ENCODE data around the gene KMT2B.

The KMT2B gene

DNA sequence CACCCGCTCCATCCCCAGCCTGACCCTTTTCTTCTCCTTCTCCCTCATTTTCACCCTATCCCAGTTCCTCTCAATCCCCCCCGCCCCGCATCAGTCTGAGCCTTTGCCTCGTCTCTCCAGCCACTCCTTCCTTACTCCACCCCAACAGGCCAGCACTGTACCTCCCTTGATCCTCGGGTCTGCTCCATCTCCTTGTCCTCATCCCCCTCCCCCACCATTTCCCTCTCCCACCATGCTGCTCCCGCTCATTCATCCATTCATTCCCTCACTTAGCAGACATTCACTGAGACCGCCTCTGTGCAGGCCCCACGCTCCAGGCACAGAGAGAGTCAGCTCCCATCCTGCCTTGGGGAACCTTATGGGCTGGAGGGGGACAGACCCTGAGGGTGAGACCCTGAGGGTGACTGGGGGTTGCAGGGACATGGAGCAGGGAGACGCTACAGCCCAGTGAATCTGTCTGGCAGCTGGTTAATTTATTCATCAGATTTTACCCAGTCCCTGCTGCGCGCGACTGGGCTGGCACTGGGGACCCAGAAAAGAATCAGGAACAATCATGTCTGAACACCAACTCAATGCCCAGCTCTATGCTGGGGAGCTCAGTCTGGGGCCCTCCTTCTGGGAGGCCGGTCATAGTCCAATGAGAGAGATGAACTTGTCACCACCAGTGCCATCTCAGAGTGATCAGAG, 58.4 kb downstream of the KMT2B start:
- DNase-seq (ENCODE audit: low read depth in 1 of 2, low spot score in 1 of 2) = no peak

DNA sequence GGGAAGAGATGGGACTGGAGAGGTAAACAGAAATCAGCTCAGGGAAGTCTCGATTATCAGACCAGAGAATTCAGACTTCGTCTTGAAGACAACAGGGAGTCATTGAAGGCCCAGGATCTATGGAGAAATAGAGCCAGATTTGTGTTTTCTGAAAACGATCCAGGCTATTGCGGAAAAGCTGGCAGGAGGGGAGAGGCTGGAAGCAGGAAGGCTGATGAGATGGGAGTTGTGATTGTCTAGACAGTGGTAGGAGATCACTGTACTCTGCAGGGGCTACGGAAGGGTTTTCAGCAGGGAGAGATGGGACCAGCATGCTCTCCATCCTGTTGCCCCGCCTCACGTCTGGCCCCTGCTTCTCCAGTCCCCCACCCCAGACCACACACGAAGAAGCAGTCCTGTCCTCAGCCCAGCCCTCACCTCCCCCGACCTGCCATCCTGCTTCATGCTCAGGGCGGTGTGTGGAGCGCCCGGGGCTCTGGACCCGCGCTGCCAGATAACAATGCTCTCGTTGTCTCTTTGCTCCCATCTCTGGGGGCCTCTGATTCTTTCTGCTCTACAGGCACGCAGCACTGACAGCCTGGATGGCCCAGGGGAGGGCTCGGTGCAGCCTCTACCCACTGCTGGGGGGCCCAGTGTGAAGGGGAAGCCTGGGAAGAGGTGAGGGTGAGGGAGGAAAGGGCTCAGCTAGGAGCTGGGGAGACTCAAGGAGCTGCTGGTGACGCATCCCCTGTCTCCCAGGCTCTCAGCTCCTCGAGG, 59.5 kb downstream of the KMT2B start:
- DNase-seq (ENCODE audit: low read depth in 1 of 2, low spot score in 1 of 2) = no peak

DNA sequence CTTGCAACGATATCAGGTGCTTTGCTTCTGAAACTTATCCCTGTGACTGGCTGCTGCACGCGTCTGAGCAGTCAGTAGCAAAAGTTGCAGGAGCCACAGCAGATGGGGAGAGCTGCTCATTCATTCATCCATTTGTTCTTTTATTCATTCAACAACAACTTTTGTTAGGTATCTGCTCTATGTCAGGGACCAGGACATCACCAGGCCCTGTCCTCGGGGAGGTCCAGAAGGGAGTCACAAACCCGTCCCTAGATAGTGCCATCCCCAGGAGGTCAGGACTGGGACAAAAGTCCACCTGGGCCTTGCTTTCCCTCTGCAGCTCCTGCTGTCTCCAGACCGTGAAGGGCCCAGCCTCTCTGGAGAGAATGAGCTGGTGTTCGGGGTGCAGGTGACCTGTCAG, 60.2 kb downstream of the KMT2B start:
- DNase-seq (ENCODE audit: low read depth in 1 of 2, low spot score in 1 of 2) = no peak

DNA sequence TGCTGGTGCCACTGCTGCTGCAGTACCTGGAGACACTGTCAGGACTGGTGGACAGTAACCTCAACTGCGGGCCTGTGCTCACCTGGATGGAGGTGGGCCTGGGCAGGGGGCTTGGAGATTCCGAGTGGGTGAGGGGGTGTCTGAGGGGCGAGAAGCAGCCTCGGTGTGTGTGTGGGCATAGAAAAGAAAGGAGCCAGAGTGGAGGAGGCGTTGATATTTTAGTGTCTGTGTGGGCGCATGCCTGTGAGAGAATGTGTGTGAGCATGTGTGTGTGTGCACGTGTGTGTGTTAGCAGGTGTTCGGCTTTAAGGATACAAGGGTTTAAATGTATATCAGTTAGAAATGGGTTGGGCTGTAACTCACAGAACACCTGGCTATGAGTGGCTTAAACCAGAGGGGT, 61.2 kb downstream of the KMT2B start:
- DNase-seq (ENCODE audit: low read depth in 1 of 2, low spot score in 1 of 2) = no peak

DNA sequence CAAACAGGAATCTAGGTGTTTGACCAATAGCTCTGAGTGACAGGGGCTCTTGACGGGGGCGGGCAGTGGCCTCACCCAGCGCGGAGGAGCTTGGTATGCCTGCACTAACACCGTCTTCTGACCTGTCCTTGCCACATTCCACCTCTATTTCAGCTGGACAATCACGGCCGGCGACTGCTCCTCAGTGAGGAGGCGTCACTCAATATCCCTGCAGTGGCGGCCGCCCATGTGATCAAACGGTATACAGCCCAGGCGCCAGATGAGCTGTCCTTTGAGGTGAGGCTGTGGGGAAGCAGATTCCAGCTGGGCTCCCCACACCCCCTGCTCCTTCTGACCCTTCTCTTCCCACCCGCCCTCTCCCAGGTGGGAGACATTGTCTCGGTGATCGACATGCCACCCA, 62.3 kb downstream of the KMT2B start:
- DNase-seq (ENCODE audit: low read depth in 1 of 2, low spot score in 1 of 2) = no peak

DNA sequence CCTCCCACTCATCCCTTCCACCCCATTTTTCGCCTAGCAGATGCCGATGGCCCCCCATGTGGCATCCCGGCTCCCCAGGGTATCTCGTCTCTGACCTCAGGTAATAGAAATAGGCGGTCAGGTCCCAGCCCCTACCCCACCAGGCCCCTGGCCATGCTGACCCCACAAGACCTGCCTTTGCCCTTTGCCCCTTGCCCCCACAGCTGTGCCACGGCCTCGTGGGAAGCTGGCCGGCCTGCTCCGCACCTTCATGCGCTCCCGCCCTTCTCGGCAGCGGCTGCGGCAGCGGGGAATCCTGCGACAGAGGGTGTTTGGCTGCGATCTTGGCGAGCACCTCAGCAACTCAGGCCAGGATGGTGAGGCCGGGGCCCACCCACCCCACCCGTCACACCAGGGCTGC, 62.9 kb downstream of the KMT2B start:
- no peak for DNase-seq (ENCODE audit: low read depth in 1 of 2, low spot score in 1 of 2)

DNA sequence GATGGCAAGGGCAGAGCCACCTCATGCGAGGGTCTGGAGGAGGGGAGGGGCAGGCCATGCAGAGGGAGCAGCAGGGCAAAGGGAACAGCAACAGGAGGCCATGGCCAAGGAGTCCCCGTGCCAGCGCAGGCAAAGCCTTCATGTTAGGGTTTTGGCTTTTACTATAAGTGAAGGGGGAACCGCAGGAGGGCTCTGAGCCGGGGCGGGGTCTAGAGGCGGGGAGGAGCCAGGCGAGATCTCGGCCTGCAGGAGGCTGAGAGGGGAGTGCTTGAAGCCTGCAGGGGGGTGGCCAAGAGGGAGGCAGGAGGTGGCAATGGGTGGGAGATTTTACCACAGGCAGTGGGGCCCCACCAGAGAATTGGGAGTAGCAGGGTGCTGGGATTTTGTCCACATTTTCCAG, 63.8 kb downstream of the KMT2B start:
- no peak for DNase-seq (ENCODE audit: low read depth in 1 of 2, low spot score in 1 of 2)

DNA sequence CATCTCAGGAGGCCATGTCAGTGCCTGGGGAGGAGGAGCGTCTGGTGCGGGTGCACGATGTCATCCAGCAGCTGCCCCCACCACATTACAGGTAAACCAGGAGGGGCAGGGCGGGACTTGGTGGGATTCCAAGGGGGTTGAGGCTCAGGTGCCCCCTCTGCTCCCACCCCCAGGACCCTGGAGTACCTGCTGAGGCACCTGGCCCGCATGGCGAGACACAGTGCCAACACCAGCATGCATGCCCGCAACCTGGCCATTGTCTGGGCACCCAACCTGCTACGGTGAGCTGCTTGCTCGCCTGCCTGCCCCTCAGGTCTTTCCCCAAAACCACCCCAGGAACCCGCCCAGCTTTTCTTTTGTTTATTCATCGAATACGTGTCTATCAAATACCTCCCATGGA, 64.8 kb downstream of the KMT2B start:
- no peak for DNase-seq (ENCODE audit: low read depth in 1 of 2, low spot score in 1 of 2)

DNA sequence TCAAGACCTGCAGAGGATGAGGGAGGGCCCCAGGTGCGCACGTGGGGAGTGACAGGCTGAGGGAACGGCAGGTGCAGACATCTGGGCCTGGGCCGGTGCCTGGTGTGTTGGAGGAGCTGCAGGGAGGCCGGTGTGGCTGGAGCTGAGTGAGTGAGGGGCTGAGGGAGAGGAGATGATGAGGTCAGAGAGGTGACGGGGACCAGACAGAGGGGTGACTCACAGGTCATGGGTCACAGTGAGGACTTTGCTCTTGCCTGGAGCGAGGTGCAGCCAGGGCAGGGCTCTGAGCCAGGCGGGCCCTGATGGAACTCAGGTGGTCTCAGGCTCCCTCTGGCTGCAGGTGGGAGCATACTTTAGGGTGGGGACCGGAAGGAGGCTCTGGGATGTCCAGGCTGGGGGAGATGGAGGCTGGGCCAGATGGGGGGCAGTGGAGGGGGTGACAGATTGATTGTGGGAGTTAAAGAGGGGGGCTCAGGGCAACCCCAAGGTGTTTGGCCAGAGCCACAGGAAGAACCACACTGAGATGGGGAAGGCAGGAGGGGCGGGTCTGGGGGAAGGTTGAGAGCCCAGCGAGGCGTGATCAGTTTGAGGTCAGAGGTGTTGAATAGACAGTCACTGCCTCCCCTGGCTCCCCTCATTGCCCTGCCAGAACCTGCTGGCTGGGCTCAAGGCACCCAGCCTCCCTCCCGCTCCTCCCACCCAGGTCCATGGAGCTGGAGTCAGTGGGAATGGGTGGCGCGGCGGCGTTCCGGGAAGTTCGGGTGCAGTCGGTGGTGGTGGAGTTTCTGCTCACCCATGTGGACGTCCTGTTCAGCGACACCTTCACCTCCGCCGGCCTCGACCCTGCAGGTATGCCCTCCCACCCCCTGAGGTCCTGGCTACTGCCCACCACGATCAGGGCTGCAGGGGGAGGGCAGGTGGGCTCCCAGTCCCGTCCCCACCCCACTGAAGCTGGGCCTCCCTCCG, 65.9 kb downstream of the KMT2B start:
- no peak for DNase-seq (ENCODE audit: low read depth in 1 of 2, low spot score in 1 of 2)

DNA sequence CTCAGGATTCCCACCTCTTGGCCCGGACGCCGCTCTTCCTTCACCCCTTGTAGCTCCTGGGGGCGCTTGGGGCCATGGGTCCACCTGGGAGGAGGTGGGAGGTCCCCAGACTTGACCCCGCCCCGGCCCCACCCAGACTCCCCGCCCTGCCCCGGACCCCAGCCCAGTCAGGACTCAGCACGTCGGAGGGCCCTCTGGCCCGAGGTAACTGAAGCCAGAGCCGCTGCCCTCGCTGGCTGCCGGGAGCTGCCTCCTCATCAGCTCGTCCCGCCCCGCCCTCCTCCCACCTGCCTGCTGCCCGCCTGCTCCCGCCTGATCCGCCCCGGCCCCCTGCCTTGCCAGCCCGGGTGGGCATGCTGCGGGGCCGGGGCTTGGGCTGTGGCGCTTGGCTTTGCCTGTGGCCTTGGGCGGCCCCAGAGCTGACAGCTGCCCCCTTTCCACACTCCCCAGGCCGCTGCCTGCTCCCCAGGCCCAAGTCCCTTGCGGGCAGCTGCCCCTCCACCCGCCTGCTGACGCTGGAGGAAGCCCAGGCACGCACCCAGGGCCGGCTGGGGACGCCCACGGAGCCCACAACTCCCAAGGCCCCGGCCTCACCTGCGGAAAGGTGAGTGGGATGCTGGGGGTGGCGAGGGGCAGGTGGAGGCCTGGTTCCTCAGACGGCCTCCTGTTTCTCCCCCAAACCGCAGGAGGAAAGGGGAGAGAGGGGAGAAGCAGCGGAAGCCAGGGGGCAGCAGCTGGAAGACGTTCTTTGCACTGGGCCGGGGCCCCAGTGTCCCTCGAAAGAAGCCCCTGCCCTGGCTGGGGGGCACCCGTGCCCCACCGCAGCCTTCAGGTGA, 66.9 kb downstream of the KMT2B start:
- no peak for DNase-seq (ENCODE audit: low read depth in 1 of 2, low spot score in 1 of 2)

DNA sequence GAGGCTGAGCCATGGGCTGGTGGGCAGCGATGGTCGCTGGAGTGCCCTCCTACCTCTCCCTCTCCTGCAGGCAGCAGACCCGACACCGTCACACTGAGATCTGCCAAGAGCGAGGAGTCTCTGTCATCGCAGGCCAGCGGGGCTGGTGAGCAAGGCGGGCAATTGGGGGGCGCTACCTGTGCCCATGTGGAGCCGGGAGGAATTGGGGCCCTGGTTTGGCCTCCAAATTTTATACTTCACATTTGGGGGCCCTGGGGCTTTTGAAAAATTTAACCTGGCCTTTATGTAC, 67.5 kb downstream of the KMT2B start:
- no peak for DNase-seq (ENCODE audit: low read depth in 1 of 2, low spot score in 1 of 2)

DNA sequence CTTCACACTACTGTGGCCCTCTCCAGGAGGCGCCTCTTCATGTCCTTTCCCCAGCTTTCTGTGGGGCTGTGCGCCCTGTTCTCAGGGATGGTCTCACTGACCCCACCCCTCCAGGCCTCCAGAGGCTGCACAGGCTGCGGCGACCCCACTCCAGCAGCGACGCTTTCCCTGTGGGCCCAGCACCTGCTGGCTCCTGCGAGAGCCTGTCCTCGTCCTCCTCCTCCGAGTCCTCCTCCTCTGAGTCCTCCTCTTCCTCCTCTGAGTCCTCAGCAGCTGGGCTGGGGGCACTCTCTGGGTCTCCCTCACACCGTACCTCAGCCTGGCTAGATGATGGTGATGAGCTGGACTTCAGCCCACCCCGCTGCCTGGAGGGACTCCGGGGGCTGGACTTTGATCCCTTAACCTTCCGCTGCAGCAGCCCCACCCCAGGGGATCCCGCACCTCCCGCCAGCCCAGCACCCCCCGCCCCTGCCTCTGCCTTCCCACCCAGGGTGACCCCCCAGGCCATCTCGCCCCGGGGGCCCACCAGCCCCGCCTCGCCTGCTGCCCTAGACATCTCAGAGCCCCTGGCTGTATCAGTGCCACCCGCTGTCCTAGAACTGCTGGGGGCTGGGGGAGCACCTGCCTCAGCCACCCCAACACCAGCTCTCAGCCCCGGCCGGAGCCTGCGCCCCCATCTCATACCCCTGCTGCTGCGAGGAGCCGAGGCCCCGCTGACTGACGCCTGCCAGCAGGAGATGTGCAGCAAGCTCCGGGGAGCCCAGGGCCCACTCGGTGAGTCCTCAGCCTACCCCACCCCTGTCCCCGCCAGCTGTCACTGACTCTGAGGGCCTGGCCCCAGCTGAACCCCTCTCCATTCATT, 68.7 kb downstream of the KMT2B start:
- no peak for DNase-seq (ENCODE audit: low read depth in 1 of 2, low spot score in 1 of 2)

DNA sequence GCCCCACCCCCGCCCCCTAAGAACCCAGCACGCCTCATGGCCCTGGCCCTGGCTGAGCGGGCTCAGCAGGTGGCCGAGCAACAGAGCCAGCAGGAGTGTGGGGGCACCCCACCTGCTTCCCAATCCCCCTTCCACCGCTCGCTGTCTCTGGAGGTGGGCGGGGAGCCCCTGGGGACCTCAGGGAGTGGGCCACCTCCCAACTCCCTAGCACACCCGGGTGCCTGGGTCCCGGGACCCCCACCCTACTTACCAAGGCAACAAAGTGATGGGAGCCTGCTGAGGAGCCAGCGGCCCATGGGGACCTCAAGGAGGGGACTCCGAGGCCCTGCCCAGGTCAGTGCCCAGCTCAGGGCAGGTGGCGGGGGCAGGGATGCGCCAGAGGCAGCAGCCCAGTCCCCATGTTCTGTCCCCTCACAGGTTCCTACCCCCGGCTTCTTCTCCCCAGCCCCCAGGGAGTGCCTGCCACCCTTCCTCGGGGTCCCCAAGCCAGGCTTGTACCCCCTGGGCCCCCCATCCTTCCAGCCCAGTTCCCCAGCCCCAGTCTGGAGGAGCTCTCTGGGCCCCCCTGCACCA, 69.5 kb downstream of the KMT2B start:
- no peak for DNase-seq (ENCODE audit: low read depth in 1 of 2, low spot score in 1 of 2)

Data from activated T-helper 1 cell treated with anti-CD3 and anti-CD28 coated beads, Interleukin-2, amount 50 U/mL, for 16 hours (primary cell).